ENCODE results near the gene RPTOR. TPM values are rescaled to one million over a fixed set of nuclear protein-coding genes. Genes with fewer than 3 reads are reported as not detected.

Gene RPTOR
- total and polyA plus RNA-seq, 2 experiments from 2014 or later = 6.6 to 16.1 TPM

- no peaks in the 10 kb centered on the region for H3K4me1 ChIP-seq (ENCODE audit: insufficient read depth)
- H2AFZ ChIP-seq = no peak overlapping the region
- H3F3A ChIP-seq (ENCODE audit: insufficient read depth) = no peaks in the 10 kb centered on the region
- H3K36me3 ChIP-seq (ENCODE audit: low read depth) = no peaks in the 10 kb centered on the region
- H3K4me2 ChIP-seq (ENCODE audit: unreplicated experiment) = no peak overlapping the region
- H3K27me3 ChIP-seq (replicated peaks; ENCODE audit: insufficient read depth) = no peaks in the 10 kb centered on the region
- no peak for DNase-seq
- no peak overlapping the region for H3K9ac ChIP-seq
- no peak overlapping the region for H3K4me3 ChIP-seq
- H4K20me1 ChIP-seq (ENCODE audit: insufficient read depth) = 0 out of 2 replicates have a peak, but pooled peaks cover 3% of the 10 kb centered on the region
- no peak for TF ChIP-seq EZH2phosphoT487 (IDR thresholded peaks at IDR 0.05; ENCODE audit: insufficient read depth, low read depth)
- no peak for TF ChIP-seq EZH2 (IDR thresholded peaks at IDR 0.05; ENCODE audit: insufficient read depth, poor library complexity, severe bottlenecking)
- no peak overlapping the region for H3K27ac ChIP-seq
- in situ Hi-C loops (cut with MboI) = no loop called here
- no peaks in the 10 kb centered on the region for H3K9me3 ChIP-seq (ENCODE audit: low read depth)
- H3K79me2 ChIP-seq (ENCODE audit: insufficient read depth) = peaks cover 93% of the 10 kb centered on the region
- WGBS, 2 experiments (ENCODE audit: low coverage in 1 of 2, low lambda C conversion rate in 2 of 2, missing lambda C conversion rate in 2 of 2) = 98 to 99% methylated on average over 7 of the region's 7 CpGs
- H3K9me2 ChIP-seq (ENCODE audit: insufficient read depth) = no peaks in the 10 kb centered on the region
Measured at GRCh38 chr17:80676096-80676466, 131.4 kb downstream of the RPTOR start.

- 97% methylated on average over 9 of the region's 9 CpGs for WGBS, 2 experiments (ENCODE audit: low coverage in 1 of 2, low lambda C conversion rate in 2 of 2, missing lambda C conversion rate in 2 of 2)
- no peaks in the 10 kb centered on the region for H3K4me1 ChIP-seq (ENCODE audit: insufficient read depth)
- in situ Hi-C loops (cut with MboI) = no loop called here
Measured at GRCh38 chr17:80676564-80676963, 131.9 kb downstream of the RPTOR start.

GRCh38 chr17:80677214-80677756, 132.6 kb downstream of the RPTOR start:
- no peaks in the 10 kb centered on the region for H3K36me3 ChIP-seq (ENCODE audit: low read depth)
- H3F3A ChIP-seq (ENCODE audit: insufficient read depth) = no peaks in the 10 kb centered on the region
- H3K79me2 ChIP-seq (ENCODE audit: insufficient read depth) = peaks cover 87% of the 10 kb centered on the region
- no peaks in the 10 kb centered on the region for H3K4me1 ChIP-seq (ENCODE audit: insufficient read depth)
- in situ Hi-C loops (cut with MboI) = no loop called here
- H3K4me2 ChIP-seq (ENCODE audit: unreplicated experiment) = no peak overlapping the region
- no peak overlapping the region for H3K9ac ChIP-seq
- WGBS, 2 experiments (ENCODE audit: low coverage in 1 of 2, low lambda C conversion rate in 2 of 2, missing lambda C conversion rate in 2 of 2) = 97 to 99% methylated on average over 3 of the region's 3 CpGs
- DNase-seq = no peak
- no peak overlapping the region for H2AFZ ChIP-seq
- H3K9me2 ChIP-seq (ENCODE audit: insufficient read depth) = no peaks in the 10 kb centered on the region
- H4K20me1 ChIP-seq (ENCODE audit: insufficient read depth) = 0 out of 2 replicates have a peak, but pooled peaks cover 3% of the 10 kb centered on the region
- TF ChIP-seq EZH2phosphoT487 (IDR thresholded peaks at IDR 0.05; ENCODE audit: insufficient read depth, low read depth) (no peak), EZH2 (IDR thresholded peaks at IDR 0.05; ENCODE audit: insufficient read depth, poor library complexity, severe bottlenecking) (no peak)
- H3K27ac ChIP-seq = no peak overlapping the region
- H3K9me3 ChIP-seq (ENCODE audit: low read depth) = no peaks in the 10 kb centered on the region
- H3K4me3 ChIP-seq = no peak overlapping the region
- no peaks in the 10 kb centered on the region for H3K27me3 ChIP-seq (replicated peaks; ENCODE audit: insufficient read depth)

More at GRCh38 chr17:80676564-80676963, 131.9 kb downstream of the RPTOR start:
- peaks cover 90% of the 10 kb centered on the region for H3K79me2 ChIP-seq (ENCODE audit: insufficient read depth)
- no peak overlapping the region for H3K4me3 ChIP-seq
- H3F3A ChIP-seq (ENCODE audit: insufficient read depth) = no peaks in the 10 kb centered on the region
- no peaks in the 10 kb centered on the region for H3K9me3 ChIP-seq (ENCODE audit: low read depth)
- no peaks in the 10 kb centered on the region for H3K9me2 ChIP-seq (ENCODE audit: insufficient read depth)
- no peak for DNase-seq
- TF ChIP-seq EZH2 (IDR thresholded peaks at IDR 0.05; ENCODE audit: insufficient read depth, poor library complexity, severe bottlenecking) (no peak), EZH2phosphoT487 (IDR thresholded peaks at IDR 0.05; ENCODE audit: insufficient read depth, low read depth) (no peak)
- no peak overlapping the region for H3K4me2 ChIP-seq (ENCODE audit: unreplicated experiment)
- H3K9ac ChIP-seq = no peak overlapping the region
- H4K20me1 ChIP-seq (ENCODE audit: insufficient read depth) = 0 out of 2 replicates have a peak, but pooled peaks cover 3% of the 10 kb centered on the region
- H3K36me3 ChIP-seq (ENCODE audit: low read depth) = no peaks in the 10 kb centered on the region
- no peak overlapping the region for H3K27ac ChIP-seq
- no peaks in the 10 kb centered on the region for H3K27me3 ChIP-seq (replicated peaks; ENCODE audit: insufficient read depth)
- no peak overlapping the region for H2AFZ ChIP-seq

- H3K4me2 ChIP-seq (ENCODE audit: unreplicated experiment) = no peak overlapping the region
- no peak for DNase-seq
- H4K20me1 ChIP-seq (ENCODE audit: insufficient read depth) = 0 out of 2 replicates have a peak, but pooled peaks cover 3% of the 10 kb centered on the region
- in situ Hi-C loops (cut with MboI) = no loop called here
- WGBS, 2 experiments (ENCODE audit: low coverage in 1 of 2, low lambda C conversion rate in 2 of 2, missing lambda C conversion rate in 2 of 2) = 66 to 76% methylated on average over 3 of the region's 3 CpGs
- no peak for TF ChIP-seq EZH2 (IDR thresholded peaks at IDR 0.05; ENCODE audit: insufficient read depth, poor library complexity, severe bottlenecking)
- no peak for TF ChIP-seq EZH2phosphoT487 (IDR thresholded peaks at IDR 0.05; ENCODE audit: insufficient read depth, low read depth)
- H2AFZ ChIP-seq = no peak overlapping the region
- no peaks in the 10 kb centered on the region for H3F3A ChIP-seq (ENCODE audit: insufficient read depth)
- no peaks in the 10 kb centered on the region for H3K9me2 ChIP-seq (ENCODE audit: insufficient read depth)
- H3K36me3 ChIP-seq (ENCODE audit: low read depth) = no peaks in the 10 kb centered on the region; the same call in 1 of the 2 replicates
- no peaks in the 10 kb centered on the region for H3K4me1 ChIP-seq (ENCODE audit: insufficient read depth)
- no peak overlapping the region for H3K4me3 ChIP-seq
- H3K9ac ChIP-seq = no peak overlapping the region
- H3K27ac ChIP-seq = no peak overlapping the region
- H3K27me3 ChIP-seq (replicated peaks; ENCODE audit: insufficient read depth) = no peaks in the 10 kb centered on the region
- H3K9me3 ChIP-seq (ENCODE audit: low read depth) = no peaks in the 10 kb centered on the region
- H3K79me2 ChIP-seq (ENCODE audit: insufficient read depth) = peaks cover 65% of the 10 kb centered on the region
Measured at GRCh38 chr17:80679816-80680215, 135.2 kb downstream of the RPTOR start.
